SU-DHL-6 (cell line): Measurements from ENCODE around the gene MFSD2A.

Source experiments
- EZH2phosphoT487 ChIP-seq: fragments of 200-600 bp; sonication (generic), shearing (Covaris generic); conservative IDR thresholded peaks from 2 replicates; pipeline ENCODE4 v1.6.1; 2018; ENCODE audit warnings: mild to moderate bottlenecking, antibody characterized with exemption, low read length, moderate library complexity, mixed read lengths
- TF ChIP-seq, protein P1 (sequence below): fragments of 200-600 bp; sonication (generic); IDR thresholded peaks from one replicate; pipeline ENCODE4 v1.5.1; 2017; ENCODE audit warnings: antibody characterized with exemption, mild to moderate bottlenecking, low read length, moderate library complexity; ENCODE audit not compliant: insufficient read depth, poor library complexity, severe bottlenecking

DNA sequence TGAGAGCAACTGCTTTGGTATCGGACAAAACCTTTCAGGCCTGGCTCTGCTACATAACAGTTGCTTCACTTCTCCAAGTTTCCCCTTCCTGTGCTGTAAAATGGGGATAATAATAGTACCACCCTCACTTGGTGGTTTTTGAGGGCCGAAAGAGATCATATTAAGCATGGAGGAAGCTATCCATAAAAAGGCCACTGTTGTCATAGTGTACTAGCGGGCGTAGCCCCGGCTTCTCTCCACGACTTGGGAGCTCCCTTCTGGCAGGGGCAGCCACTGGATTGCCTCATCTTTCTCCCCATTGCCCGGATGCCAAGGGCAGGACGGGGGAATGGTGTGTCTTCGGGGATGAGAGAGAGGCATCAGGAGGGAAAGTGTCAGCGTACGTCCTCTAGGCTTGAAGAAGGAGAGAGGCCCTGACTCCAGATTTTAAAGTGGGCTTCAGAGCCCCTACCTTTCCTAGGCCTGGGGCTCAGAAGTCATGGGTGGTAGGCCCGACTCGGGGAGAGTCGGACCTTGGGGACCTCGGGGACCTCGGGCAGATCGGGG lies 548 bp upstream of the MFSD2A start:
- TF ChIP-seq, protein P1, sequence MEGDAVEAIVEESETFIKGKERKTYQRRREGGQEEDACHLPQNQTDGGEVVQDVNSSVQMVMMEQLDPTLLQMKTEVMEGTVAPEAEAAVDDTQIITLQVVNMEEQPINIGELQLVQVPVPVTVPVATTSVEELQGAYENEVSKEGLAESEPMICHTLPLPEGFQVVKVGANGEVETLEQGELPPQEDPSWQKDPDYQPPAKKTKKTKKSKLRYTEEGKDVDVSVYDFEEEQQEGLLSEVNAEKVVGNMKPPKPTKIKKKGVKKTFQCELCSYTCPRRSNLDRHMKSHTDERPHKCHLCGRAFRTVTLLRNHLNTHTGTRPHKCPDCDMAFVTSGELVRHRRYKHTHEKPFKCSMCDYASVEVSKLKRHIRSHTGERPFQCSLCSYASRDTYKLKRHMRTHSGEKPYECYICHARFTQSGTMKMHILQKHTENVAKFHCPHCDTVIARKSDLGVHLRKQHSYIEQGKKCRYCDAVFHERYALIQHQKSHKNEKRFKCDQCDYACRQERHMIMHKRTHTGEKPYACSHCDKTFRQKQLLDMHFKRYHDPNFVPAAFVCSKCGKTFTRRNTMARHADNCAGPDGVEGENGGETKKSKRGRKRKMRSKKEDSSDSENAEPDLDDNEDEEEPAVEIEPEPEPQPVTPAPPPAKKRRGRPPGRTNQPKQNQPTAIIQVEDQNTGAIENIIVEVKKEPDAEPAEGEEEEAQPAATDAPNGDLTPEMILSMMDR: no peak
- no peak for TF ChIP-seq EZH2phosphoT487
